Inflammatory macrophage treated with lipopolysaccharide for 4 hours (primary cell): ENCODE data around the gene LNX1.

Experiments used
- DNase-seq: peaks from one replicate; pipeline ENCODE4 v3.0.0-alpha.2; 2020

Gene LNX1

DNA sequence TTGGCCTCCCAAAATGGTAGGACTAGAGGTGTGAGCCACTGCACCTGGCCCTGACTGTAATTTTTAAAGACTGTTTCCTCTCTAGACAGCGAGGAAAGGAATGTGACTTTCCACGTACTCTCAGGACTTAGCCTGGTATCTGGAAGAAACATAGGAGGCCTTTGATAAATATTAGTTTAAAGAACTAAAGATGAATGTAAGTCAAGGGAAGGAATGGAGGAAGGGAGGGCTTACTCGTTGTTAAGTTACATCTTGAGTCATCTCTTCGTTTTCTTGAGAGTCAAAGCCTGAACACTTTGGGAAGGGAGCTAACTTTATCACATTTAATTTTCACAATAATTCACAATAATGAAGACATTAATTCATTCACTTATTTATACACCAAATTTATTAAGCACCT, 7.2 kb upstream of the LNX1 start:
- no peak for DNase-seq

DNA sequence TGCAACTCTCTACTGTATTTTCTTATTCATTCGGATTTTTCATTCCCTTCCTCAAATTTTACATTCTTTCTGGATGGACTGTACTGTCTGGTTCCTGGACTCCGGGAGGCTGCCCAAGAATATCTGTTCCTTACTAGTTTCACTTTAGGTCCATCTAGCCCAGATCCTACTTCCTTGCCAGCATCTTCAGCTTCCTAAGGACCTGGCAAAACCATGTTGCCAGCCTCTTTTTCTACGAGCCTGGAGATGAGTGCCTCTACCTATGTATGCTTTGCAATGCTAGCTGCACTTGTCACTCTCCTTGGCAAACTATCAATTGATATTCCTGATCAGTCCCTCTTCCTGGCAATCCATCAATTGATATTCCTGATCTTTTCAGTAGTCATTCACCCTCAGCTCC, 5.6 kb upstream of the LNX1 start:
- DNase-seq: no peak

- no peak for DNase-seq
Measured at GRCh38 chr4:53595834-53596233, 4.5 kb upstream of the LNX1 start.

- DNase-seq: peak; percentile 5
Measured at GRCh38 chr4:53595204-53595603, 3.9 kb upstream of the LNX1 start.

GRCh38 chr4:53593765-53594164, 2.5 kb upstream of the LNX1 start:
- no peak for DNase-seq

DNA sequence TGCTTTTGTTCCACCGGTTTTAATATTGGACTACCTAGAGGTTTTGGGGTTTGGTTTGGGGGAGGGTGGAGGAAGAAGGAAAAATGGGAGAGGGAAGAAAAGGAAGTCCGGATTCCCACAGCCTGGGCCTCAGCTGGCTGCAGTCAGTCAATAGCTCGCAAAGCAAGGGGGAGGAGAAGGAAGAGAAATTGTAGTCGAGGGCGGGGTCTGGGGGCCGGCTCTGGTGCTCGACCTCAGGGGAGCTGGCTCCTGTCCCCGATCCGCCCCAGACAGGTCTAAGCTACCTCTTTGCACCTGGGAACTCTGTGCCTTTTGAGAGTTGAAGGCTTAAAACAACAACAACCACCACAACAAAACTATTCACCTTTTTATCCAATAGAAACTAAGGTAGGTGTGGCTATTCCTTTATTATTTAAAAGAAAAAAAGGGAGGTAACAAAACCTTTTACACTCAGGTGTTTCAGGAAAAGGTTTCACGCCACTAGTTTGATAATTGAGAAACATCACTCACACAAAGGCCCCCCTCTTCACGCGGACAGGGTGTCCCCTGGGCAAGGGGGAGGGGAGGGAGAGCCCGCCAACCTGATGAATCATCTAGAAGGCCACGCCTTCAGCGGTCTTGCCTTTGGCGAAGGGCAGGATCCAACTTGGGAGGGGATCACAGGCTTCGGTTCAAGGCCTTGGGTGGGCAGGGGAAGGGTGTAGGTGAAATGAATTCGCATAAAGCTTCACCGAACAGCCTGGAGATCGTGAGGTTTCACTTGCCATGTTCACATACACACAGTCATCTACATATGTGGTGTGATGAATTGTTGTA, 1.6 kb upstream of the LNX1 start:
- no peak for DNase-seq

DNA sequence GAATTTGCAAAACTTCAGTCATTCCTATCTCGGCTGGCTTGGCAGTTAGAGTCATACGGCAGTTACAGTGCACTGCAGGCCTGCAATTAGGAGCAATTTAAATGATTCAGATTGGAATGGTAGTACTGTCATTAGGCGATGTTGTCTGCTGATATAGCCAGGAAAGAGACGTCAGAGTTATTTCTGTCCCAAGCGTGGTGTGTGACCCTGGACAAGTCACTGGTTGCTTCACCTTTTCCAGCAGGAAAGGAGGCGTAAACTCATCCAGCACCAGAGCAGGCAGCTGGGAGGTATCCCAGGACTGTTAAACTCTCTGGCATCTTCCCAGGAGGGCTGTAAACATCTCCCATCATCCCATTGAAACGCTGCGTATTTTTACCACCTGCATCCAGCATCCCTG, 836 bp upstream of the LNX1 start:
- no peak for DNase-seq

- DNase-seq: no peak
Measured at GRCh38 chr4:53590187-53590586, 1.1 kb downstream of the LNX1 start.

GRCh38 chr4:53589511-53589910, 1.8 kb downstream of the LNX1 start:
- DNase-seq: peak; percentile 6

GRCh38 chr4:53587135-53587534, 4.2 kb downstream of the LNX1 start:
- no peak for DNase-seq

- DNase-seq: no peak
Measured at GRCh38 chr4:53586121-53586816, 5.0 kb downstream of the LNX1 start.

DNA sequence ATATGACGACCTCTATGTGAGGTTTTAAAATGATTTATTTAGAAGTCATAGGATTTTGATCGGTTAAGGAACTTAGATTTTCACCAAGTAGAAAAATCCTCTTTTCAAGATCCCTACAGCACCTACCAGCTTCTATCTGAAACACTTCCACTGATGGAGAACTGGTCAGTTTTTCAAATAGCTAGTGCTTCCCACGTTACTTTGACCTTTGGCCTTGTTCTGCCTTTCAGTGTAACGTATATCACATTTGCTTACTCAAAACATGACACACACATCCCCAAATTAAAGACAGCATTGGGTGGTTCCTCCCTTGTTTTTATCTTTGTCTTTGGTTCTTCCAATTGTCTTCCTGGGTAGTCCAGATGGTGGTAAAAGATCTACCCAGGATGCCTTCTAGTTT, 6.6 kb downstream of the LNX1 start:
- no peak for DNase-seq

- DNase-seq: no peak
Measured at GRCh38 chr4:53583513-53583912, 7.8 kb downstream of the LNX1 start.

- DNase-seq: no peak
Measured at GRCh38 chr4:53582194-53582593, 9.1 kb downstream of the LNX1 start.

DNA sequence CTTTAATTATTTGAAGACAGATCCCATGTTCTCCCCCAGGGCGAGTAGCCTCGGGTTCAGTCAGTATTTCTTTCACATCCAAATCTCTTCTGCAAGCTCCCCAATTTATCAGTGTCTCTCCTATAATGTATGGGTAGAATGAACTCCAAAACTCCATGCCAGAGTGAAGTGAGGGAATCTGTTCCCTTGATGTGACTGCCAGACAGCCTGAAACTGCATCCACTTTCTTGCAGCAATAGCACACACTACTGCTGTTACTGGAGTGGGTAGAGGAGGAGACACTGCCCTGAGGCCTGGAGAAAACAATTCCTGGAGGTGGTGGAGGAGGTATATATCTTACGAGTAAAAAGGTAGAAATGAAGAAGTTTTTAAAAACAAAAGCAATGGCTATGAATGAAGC, 11.0 kb downstream of the LNX1 start:
- DNase-seq: no peak

GRCh38 chr4:53579826-53580225, 11.5 kb downstream of the LNX1 start:
- DNase-seq: no peak

GRCh38 chr4:53576676-53577372, 14.5 kb downstream of the LNX1 start:
- DNase-seq: no peak

GRCh38 chr4:53576071-53576617, 15.1 kb downstream of the LNX1 start:
- DNase-seq: no peak

- DNase-seq: no peak
Measured at GRCh38 chr4:53575552-53575951, 15.7 kb downstream of the LNX1 start.

DNA sequence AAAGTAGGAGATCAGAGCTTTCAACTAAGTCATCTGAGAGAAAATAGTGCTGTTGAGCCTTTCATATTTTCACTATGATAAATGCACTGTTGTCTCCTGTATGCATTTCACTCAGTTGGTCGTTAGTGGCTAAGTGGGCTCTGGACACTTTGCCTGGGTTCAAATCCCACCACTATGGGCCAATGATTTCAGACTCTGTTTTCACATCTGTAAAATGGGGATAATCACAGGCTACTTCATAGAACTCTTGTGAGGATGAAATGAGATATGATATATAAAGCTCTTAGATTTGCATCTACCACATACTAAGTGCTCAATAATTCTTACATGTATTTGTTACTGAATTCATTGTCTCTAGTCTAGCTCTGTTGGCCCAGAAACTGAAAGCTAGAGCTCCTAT, 16.8 kb downstream of the LNX1 start:
- no peak for DNase-seq

DNA sequence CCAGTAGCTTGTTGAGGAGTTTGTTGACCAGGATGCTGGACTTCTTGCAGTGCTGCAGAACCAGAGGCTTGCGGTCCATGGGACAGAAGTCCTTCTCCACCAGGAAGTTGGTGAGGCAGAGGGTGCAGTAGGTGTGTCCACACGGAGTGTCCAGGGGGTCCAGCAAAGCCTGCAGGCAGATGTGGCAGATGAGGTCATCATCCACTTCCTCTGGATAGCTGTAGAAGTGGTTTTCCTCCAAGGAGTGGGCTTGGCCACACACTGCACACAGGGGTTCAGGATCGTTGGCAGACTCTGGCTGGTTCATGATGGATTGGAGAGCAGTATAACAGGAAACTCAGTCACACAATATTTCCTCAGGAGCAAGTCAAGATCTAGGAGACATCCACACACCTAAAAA, 17.6 kb downstream of the LNX1 start:
- no peak for DNase-seq

DNA sequence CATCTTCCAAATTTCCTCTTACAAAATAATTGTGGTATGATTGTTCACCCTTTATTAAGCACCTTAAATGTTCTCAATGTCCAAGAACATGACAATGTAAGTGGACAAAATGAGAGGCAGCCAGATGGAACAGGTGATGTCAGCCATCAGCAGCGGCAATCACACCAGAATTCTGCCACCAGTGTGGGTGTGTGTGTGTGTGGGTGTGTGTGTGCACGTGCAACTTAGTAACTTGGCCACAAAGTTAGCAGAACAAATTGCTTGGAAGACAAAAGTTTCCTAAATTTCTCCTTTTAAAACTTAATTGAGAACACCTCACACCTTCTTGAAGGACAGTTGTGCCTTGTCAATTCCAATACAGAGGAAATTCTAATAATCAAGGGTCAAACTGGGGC, 18.7 kb downstream of the LNX1 start:
- DNase-seq: no peak

- DNase-seq: no peak
Measured at GRCh38 chr4:53571936-53572599, 19.2 kb downstream of the LNX1 start.
